ENCODE results near the gene ARHGEF12.

Gene ARHGEF12

GRCh38 chr11:120339394-120339890 lies 3.2 kb downstream of the ARHGEF12 start:
- DNase-seq = peak; percentile 37

GRCh38 chr11:120340529-120340928 lies 4.3 kb downstream of the ARHGEF12 start:
- no peak for DNase-seq

GRCh38 chr11:120342226-120342625 lies 6.0 kb downstream of the ARHGEF12 start:
- DNase-seq = no peak

DNA sequence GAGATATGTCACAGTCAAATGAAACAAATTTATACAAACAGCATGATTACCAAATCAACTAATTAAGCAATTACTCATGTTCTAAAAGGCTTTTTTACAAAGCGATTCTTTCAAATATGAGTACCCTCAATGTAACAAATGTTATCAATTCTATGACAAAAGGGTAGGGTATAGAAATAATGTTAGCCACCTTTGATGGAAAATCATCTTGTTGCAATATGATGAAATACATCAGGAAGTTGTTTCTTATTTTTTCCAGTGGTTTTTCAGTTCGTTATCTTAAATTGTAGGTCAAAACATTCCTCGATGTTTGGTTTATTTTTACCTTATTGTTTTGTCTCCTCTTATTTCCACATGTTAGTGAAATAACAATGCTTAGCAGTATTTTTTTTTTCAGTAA lies 6.5 kb downstream of the ARHGEF12 start:
- no peak for DNase-seq

DNA sequence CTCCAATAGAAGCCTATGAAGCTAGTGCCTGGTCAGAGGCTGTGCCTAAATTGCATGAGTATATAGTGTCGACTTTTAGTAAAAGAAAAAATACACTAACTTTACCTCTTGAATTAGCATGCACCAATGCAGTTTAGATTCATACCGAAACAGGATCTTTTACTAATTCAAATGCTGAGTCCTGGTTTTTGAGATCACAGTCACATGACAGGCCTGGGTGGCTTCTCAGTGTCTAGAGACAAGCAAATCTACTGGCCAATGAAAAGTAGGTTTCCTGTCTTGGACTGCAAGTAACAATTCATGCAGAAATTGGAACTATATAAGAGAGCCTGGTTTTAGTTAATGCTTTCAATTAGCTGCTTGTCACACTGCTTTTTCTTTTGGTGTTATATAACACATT lies 7.2 kb downstream of the ARHGEF12 start:
- no peak for DNase-seq

DNA sequence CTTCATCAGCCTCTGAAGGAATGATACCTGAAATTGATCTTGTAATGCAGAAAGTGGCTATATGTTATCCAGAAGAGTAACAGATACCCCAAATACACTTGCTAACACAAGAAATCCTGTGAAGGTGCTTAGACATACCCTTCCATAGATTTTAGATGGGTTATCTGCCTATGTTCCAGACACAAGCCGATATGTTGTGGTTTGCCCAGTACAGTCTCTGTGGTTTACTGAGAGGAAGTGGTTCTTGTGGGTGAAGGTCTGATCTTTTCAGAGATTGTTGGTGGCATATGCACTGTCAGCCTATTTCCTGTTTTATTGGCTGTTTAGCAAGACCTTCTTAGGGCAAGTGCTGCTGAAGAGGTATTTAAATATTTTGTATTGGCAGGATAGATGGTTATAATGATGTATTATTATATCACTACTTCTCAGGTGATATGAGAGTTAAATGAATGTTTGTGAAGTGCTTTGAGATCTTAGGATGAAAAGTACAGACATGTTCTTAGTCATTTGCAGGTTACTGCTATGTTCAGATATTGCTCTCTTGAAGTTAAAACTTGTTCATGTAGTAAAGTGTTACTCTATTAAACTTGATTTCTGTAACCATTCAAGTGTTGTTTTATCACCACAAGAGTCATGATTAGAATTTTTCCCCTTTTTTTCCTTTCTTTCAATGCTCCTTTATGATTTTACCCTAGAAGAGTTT lies 8.2 kb downstream of the ARHGEF12 start:
- no peak for DNase-seq

DNA sequence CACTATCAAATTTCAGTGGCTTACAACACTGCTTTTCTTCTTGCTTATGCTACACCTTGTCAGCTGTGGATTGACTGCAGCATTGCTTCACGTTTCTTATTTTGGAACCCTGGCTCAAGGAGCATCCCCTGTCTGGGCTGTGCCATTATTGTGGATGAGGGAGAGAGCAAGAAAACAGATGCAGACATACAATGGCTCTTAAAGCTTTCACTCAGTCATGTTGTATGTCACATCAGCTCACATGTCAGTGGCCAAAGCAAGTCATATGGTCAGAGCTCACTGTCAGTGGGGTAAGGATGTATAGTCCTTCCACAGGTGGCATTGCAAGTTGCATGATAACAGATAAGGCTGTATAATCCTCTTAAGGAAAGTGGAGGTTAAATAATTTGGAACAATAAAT lies 10.0 kb downstream of the ARHGEF12 start:
- DNase-seq = no peak

- no peak for DNase-seq
These were observed 14.4 kb downstream of the ARHGEF12 start for GRCh38 chr11:120350637-120351036.

DNA sequence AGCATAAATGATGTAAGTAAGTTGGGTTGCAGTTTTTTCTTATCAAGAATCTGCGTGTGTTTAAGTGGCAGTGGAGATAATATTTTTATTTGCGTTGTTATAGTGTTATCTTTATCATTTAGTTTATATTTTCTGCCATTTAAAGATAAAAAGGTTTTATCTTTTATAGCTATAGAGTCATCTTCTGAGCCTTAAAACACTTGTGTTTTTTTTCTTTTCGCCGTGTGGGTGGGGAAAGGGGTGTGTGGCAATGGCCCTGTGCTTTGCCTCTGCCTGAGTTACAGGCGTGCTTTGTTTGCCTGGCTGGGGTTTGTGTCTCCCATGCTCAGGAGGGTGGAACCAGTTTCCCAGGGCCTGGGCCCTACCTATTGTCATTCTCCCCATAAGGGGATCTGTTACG lies 16.2 kb downstream of the ARHGEF12 start:
- no peak for DNase-seq

GRCh38 chr11:120354068-120354467 lies 17.9 kb downstream of the ARHGEF12 start:
- DNase-seq = no peak

DNA sequence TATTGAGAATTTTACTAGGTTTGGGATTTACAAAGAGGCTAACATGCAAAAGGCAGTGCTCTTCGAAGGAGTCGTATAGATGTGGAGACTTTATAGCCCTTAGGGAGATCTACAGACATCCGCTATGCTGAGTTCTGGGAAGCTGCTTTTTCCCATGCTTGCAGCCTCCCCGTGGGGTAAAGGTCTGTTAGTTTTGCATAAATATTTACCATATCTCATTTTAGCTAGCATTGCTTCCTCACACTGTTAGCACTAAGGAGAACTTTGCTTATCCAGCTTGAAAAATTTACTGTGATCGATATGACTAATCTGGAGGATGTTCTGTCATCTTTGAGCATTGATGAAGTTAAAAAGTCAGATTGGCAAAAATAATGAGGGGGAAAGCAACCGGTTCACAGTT lies 18.6 kb downstream of the ARHGEF12 start:
- DNase-seq = no peak

- DNase-seq = no peak
These were observed 21.4 kb downstream of the ARHGEF12 start for GRCh38 chr11:120357620-120358019.

DNA sequence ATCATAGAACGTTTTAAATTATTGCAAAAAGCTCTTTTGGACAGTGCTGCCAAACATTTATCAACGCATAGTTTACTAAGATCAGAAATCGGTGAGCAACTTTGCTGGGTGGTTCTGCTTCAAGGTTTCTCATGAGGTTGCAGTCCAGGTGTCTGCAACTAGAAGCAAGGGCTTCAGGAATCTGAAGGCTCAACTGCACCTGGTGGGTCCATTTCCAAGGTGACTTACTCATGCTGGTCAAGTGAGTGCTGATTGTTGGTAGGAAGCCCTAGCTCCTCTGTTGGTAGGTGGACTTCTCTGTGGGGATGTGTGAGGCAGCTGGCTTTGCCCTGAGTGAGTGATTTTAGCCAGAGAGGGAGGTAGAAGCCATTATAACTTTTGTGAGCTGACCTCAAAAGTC lies 22.5 kb downstream of the ARHGEF12 start:
- no peak for DNase-seq

GRCh38 chr11:120363436-120363835 lies 27.2 kb downstream of the ARHGEF12 start:
- no peak for DNase-seq

GRCh38 chr11:120365512-120365911 lies 29.3 kb downstream of the ARHGEF12 start:
- DNase-seq = no peak

DNA sequence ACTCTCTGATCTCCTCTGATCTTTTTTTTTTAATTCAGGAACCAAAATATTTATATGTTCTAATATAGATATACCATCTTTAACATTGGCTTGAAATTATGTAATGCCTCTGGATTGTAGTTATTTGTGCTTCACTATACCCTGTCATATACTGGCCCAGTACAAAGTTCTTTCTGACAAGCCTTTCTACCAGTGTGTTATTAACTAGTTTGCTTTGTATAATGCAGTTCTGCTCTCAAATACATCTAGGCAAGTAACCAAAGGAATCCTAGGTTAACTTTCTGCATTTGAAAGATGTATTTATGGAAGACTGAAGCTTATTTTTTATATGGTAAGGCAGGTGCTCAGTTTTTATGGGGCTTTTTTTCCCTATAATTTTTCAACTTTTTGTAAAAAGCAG lies 36.1 kb downstream of the ARHGEF12 start:
- no peak for DNase-seq

- no peak for DNase-seq
These were observed 38.9 kb downstream of the ARHGEF12 start for GRCh38 chr11:120375076-120375475.

DNA sequence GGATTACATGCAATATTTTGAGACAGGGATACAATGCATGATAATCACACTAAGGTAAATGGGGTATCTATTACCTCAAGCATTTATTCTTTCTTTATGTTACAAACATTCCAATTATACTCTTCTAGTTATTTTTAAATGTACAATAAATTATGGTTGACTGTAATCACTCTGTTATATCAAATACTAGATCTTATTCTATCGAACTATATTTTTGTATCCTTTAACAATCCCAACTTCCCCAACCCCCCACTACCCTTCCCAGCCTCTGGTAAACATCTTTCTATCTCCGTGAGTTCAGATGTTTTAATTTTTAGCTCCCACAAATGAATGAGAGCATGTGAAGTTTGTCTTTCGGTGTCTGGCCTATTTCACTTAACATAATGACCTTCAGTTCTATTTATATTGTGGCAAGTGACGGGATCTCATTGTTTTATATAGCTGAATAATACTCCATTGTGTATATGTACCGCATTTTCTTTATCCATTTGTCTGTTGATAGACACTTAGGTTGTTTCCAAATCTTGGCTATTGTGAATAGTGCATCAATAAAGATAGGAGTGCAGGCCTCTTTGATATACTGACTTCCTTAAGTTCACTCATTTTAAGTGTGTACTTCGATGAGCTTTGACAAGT lies 40.5 kb downstream of the ARHGEF12 start:
- no peak for DNase-seq

DNA sequence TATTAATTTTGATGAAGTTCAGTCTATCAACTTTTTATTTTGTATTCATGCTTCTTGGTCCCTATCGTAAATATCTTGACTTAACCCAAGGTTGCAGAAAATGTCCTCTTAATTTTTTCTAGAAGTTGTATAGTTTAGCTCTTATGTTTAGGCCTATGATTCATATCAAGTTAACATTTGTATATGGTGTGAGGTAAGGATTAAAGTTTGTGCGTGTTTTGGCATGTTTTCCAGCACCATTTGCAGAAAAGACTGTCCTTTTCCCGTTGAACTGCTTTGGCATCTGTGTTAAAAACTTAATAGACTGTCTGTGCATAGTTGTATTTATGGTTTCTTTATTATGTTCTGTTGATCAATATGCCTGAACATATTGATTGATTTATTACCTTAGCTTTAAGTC lies 42.3 kb downstream of the ARHGEF12 start:
- DNase-seq = no peak

DNA sequence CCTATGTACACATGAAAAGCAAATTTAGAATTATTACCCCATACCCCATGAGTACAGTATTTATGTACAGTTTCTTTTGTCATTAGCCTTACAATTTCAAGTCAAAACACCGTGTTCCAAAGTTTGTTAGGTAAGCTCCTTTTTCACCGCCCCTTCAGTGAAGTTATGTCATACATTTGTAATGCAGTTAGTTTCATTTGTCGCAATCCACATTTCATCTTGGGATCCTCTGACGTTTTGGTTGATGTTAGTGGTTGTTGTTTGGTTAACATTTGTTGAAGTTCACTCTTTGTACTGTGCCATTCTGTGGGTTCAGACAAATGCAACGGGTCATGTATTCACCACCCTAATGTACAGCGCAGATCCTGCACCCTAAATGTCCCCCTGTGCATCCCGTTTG lies 45.2 kb downstream of the ARHGEF12 start:
- DNase-seq = no peak

GRCh38 chr11:120383518-120384155 lies 47.4 kb downstream of the ARHGEF12 start:
- DNase-seq = no peak

- no peak for DNase-seq
These were observed 48.3 kb downstream of the ARHGEF12 start for GRCh38 chr11:120384476-120384875.

DNA sequence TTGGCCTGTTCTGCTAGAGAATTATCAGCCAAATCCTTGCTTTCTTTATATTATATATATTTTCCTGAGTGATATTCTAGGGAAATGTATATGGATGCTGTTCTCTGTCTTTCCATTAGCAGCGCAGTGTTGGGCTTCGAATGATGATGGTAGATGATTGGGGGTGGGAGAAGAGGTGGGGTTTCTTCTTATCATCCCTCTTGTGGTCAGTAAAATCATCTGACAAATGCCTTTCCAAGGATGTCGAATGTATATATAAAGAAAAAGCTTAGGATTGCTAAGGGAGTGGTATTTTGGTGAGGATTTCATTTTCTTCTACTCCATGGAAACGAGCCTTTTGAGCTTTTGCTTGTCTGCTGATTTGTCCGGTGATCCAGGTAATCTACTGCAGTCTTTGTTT lies 48.9 kb downstream of the ARHGEF12 start:
- DNase-seq = no peak

- DNase-seq = no peak
These were observed 49.4 kb downstream of the ARHGEF12 start for GRCh38 chr11:120385655-120386054.
